Adipose tissue (tissue), 3 donors: Measurements from ENCODE around the gene RNF144B. TPM values are rescaled to one million over a fixed set of nuclear protein-coding genes. Genes with fewer than 3 reads are reported as not detected.

Experiments
- H3K27ac ChIP-seq: one replicate; pipeline ENCODE4 v1.5.1; 2013; ENCODE audit warnings: low read depth, low read length
- WGBS, 3 donors: extraction: QIAGEN DNeasy Blood & Tissue Kit; methylation state at CpG; one replicate each; pipeline ENCODE4 v1.1.7; 2013; 5-methylcytosine and 5-hydroxymethylcytosine counted together
- polyA plus RNA-seq, 3 donors: library from polyadenylated mRNA; stranded (reverse); fragments of 200-250 nt; gene quantifications; one replicate each; pipeline ENCODE4 v1.2.3, GENCODE V29; 2013
- donor health status: healthy with polysubstance abuse.
- donor health status: Bipolar disorder and iron deficiency.
- donor health status: healthy.

Gene RNF144B
- polyA plus RNA-seq, 3 donors: 2.1 to 16.5 (median 12.7) TPM

DNA sequence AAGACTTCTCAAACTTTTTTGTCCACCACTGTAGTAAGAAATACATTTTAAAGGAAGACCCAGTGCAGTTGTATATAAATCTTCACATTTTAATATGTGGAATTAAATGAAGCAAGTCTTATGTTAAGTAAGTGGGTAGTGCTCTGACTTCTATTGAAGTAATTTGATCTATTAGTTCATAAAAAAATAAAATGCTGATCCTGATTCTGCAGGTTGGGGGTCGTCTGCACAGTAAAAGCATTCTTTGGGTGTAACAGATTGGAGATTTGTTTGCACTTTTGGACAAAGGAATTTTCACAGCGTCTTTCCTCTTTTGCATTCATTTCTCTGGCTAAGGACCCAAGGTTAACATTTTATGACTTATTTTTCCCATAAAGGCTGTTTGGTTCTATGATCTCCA, 106.8 kb downstream of the RNF144B start:
- H3K27ac ChIP-seq: no peak overlapping the region
- 13 to 47% (median 46%) methylated on average over 2 of the region's 2 CpGs for WGBS, 3 donors

DNA sequence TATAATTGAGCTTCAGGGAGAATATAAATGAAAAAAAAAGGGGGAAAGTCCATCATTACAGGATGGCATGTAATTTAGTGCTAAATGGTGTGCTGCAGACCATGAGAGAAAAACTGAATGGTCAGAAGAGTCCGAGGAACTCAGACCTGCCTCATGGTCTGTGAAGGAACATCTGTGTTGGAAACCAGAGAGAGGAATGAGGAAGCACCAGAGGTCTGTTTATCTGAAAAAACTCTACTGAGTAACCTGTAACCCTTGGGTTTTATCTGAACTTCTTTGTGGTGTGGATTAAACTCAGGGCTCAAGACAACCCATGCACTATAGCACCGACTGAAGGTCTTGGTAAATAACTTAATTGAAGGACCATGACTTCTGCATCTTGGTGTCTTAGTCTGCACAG, 108.1 kb downstream of the RNF144B start:
- no peak overlapping the region for H3K27ac ChIP-seq
- WGBS, 3 donors: 36 to 66% (median 56%) methylated on average over 2 of the region's 2 CpGs

DNA sequence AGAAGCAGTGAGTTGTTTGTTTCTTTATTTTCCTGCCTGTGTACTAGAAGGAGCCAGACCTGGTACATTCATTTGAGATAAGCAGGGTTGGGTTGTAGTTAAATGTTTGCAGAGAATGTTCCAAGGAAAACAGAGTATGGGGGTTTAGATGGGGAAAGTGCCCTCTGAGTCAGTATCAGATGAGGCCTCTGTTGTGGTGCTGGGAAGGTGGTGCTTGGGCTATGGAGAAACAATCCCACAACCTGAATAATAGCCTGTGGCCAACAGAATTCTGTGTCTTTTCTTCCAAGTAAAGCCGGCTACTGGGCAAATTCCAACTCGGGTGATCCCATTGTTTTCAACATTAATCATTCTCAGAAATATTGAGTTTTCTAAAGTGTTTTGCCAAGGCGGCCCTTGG, 109.3 kb downstream of the RNF144B start:
- no peak overlapping the region for H3K27ac ChIP-seq
- 77 to 83% (median 82%) methylated on average over 3 of the region's 3 CpGs for WGBS, 3 donors

DNA sequence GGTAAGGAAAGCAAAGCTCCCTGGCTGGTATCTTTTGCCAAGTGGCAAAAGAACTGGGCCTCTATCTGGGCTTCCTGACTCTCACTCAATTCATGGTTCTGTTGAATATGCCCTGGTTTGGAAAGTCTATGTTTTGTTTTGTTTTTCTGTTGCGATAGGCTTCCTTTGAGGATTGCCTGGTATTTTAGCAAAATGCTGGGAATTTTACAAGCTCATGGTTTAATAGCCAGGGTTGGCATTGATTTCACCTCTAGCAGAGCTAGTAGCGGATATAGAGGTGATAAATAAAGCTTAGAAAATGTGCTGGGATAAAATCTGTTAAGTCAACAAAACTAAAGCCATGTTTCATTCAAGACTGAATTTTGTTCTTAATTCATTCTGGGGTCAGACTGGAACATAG, 109.9 kb downstream of the RNF144B start:
- 74 to 93% (median 93%) methylated on average over 2 of the region's 2 CpGs for whole genome bisulfite sequencing, 3 donors
- H3K27ac ChIP-seq: no peak overlapping the region

DNA sequence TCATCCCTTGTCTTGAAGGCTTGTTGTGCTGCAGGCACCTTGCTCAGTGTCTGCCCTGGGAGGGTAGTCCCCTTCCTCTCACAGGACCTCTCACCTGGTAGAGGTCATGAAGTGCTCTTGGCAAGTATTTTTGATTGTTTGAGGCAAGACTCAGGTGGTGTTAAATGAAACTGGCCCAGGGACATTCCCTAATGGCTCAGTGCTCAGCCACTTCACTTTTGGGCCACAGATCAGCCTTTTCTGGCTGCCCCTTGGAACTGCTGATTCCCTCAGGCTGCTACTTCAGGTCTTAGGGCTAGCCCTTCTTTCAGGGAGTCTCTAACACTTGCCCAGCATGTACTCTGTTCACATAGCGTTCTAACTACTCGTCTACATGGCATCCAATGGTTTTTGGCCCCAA, 111.3 kb downstream of the RNF144B start:
- 45 to 86% (median 84%) methylated on average over 2 of the region's 2 CpGs for WGBS, 3 donors

DNA sequence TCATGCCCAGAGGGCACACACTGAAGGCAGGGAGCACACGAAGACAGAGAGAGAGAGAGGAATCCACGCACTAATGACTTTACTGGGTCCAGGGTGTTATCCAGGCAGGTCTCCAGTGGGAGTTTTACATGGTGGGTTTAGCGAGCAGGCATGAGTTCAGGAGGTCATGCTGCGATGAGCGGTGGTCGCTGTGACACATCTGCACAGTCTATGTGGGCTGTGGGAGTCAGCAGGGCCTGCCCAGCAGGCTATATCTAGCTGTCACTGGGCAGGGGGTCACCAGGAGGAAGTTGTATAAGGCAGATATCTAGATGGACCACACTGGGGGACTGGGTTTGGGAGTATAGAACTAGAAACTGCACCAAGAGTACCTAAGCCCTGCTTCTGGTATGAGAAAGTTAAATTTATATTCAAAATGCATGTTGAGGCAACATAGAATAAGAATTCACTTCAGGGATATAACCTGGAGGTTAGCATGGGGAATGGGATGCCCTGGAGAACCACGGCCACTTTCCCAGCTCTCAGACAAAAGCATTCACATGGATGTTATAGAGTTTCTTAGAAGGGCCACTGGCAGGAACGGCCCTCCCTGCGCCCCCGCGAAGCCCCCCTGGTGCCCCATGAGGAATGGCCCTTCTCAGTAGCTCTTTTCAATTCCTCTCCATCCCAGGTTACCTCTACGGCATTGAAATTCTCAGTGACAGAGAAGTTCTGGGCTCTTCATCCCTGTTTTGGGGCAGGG, 113.9 kb downstream of the RNF144B start:
- H3K27ac ChIP-seq: no peak overlapping the region
- WGBS, 3 donors: 84 to 98% (median 86%) methylated on average over 12 of the region's 12 CpGs

More for the DNA sequence above, 111.3 kb downstream of the RNF144B start:
- H3K27ac ChIP-seq: no peak overlapping the region

DNA sequence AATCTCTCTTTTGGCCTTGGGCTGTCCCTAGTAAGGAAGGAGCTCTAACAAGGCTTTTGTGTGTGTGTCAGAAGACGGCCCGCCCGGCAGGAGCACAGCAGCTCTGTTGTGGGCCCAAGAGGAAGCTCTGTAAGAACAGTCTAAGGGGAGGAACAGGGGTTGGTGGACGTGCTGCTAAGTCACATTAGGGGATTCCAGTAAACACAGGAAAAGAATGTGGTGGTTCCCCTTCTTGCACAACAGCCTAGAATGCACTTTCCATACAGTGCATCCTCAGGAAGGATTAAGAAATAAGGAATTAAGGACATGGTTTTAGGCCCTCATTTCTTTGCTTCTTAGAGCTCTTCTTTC, 114.5 kb downstream of the RNF144B start:
- no peak overlapping the region for H3K27ac ChIP-seq
- 31 to 76% (median 37%) methylated on average over 4 of the region's 4 CpGs for WGBS, 3 donors

DNA sequence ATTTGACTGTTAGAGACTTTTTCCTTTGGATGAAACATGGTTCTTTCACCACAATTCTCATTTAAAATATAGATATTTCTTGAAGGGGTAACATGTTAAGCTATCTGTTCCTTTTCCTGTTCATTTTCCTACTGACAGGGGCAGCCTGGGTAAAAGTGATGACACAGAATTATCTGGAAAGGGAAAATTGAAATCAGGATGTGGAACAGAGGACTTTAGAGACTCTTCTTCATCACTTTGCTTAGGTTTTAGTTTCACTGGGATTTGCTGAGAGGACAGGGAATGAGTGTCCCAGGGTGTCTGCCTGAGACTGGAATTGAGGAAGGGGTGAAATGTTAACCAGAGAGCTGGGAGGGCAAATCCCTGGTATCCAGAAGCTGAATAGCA, 116.0 kb downstream of the RNF144B start:
- no peak overlapping the region for H3K27ac ChIP-seq

DNA sequence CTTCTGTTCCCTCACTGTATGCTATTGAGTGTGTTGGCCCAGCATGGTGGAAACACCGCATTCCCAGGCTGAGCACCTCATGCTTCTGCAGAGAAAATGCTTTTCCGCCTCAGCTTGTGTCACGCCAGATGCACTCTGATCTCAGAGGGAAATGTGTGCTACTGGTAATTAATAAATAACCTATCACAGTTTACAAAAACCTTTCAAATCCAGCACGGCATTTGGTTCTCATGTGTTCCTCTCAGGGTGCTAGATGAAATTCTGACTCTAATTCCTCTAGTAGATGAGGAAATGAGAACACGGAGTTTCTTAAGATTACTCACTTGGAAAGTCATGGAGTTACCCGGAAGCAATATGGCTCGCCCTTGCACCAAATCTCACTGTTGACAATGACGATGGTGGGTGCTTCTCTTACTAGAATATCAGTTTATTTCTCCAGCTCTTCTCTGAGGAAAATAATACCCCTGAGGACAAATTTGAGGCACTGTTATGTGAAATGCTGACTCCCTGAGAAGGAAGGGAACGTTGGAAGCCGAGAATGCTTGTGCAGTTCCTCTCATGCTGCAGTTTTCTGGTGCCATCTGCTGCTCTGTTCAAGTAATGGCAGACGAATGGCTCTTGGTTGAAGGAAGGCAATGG, 116.6 kb downstream of the RNF144B start:
- H3K27ac ChIP-seq: no peak overlapping the region
- WGBS, 3 donors: 22 to 39% (median 35%) methylated on average over 11 of the region's 11 CpGs

DNA sequence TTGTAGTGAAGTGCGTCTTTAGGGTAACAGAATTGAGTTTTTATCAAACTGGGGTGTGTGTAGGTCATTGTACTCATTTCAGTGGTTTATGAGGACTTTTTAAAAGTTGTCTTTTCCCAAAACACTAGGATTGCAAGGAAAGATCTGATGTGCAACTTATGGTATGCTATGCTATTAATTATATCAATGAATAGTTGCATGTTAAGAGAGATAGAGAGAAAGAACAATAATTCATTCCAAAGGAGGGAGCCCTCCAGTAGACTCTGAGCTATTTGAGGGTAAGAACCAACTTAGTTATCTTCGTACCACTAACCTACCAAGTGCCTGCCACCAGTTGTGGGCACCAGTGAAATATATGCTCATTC, 117.1 kb downstream of the RNF144B start:
- 32 to 45% (median 34%) methylated on average over 2 of the region's 2 CpGs for WGBS, 3 donors
- H3K27ac ChIP-seq: no peak overlapping the region

DNA sequence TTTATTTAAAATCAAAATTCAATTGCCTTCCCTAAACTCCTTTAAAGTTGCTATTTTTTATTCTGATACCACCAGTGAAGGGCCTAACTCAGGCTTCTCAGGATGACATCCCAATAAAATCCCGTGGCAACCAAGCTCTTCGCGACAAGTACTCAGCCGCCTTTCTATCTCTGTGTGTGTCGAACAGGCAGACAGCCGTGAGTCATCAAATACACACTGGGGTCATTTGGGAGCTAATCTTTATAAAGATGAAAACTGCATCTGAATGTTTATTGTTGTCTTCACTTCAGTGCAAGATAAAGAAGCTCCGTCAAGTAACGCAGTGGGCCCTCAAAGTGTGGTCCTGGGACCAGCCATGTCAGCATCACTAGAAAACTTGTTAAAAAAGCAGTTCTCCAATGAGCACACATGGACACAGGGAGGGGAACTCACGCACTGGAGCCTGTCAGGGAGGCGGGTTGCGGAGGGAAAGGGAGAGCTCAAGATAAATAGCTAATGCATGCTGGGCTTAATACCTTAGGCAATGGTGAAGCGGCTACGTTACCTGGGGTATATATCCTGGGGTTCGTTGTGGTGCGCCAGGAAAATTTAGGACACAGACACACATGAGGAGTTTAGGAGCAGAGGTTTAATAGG, 119.3 kb downstream of the RNF144B start:
- 83 to 88% (median 86%) methylated on average over 15 of the region's 15 CpGs for WGBS, 3 donors
- H3K27ac ChIP-seq: no peak overlapping the region

DNA sequence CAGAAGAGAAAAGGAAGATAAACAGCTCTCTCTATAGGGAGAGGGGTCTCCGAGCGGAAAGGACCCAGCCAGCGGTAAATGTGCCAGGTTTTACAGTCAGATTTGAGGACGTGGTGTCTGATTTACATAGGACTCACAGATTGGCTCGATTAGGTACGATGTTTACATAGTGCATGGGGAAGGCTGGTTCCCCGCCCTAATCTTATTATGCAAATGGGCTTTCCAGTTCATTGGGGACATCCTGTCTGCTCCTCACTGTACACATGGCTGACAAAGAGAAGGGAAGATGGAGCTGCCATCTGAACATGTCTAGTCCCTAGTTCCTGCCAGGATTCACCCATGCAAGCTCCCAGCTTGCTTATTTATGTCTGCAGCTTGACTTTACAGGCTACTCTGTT, 119.9 kb downstream of the RNF144B start:
- 69 to 78% (median 73%) methylated on average over 7 of the region's 7 CpGs for WGBS, 3 donors
- no peak overlapping the region for H3K27ac ChIP-seq

DNA sequence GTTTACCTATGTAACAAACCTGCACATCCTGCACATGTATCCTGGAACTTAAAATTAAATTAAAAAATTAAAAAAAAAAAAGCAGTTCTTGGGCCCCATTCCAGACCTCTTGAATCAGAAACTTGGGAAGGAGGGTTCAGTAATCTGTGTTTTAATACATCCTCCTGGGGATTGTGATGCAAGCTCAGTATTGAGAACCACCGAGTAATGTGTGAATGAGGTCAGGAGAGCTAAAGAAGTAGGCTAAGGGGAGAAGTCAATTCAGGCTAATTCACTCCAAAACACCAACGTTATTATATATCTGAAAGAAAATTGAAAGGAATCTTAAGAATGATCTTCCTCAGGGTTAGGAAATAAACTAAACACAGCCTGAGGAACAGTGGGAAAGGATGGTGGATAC, 120.4 kb downstream of the RNF144B start:
- H3K27ac ChIP-seq: no peak overlapping the region
- WGBS, 3 donors: 33 to 74% (median 41%) methylated on average over 2 of the region's 2 CpGs

DNA sequence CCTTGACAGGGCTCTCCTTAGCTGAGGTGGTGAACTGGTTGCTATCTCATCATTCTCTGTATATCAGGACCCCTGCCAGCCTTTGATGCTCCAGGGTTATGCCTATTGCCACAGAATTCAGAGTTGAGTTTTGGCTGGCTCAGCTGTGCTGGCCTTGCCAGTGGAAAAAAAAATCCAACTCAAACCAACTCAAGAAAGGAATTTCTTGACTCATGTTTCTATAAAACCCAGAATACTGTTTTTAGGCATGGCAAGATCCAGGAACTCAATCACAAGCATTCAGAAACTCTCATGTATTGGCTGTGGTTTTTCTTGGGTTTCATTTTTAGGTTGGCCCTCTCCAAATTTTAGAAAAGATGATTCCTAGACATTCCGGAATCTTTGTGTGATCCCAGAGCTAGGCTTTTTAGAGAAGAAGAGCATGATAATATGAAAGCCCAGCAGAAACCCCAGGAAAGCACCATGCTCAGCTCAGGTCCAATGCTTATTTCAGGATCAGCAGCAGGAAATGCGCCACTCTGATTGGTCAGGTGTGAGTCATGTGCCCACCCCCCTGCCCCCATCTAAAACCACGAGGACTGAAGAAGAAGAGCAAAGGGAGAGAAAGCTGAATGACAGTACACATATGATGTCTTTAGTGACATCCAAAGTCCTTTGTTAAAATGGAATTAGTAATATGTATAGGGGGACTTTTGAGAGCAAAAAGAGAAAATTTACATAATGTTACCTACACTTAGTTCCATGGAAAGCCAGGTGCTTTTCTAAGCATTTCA, 122.9 kb downstream of the RNF144B start:
- 76 to 87% (median 83%) methylated on average over 3 of the region's 3 CpGs for WGBS, 3 donors

DNA sequence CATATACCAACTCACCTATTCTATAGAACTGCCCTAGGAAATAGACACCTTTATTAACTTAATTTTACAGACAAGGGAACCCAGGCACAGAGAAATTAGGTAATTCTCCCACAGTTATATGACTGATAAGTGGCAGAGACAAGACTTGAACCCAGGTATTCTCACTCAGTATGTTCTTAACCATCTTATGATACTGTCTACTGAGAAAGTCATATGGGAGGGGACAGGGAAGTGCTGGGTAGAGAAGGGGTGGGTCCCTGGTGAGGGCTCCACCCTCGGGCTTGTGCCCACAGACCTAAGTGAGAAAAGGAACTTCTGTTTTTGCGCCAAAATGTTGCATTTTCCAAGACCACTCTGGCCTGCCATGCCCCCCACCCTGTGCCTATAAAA, 123.5 kb downstream of the RNF144B start:
- H3K27ac ChIP-seq: no peak overlapping the region
- WGBS, 3 donors: 69 to 85% (median 78%) methylated on average over 2 of the region's 2 CpGs

More for the DNA sequence above, 122.9 kb downstream of the RNF144B start:
- no peak overlapping the region for H3K27ac ChIP-seq

DNA sequence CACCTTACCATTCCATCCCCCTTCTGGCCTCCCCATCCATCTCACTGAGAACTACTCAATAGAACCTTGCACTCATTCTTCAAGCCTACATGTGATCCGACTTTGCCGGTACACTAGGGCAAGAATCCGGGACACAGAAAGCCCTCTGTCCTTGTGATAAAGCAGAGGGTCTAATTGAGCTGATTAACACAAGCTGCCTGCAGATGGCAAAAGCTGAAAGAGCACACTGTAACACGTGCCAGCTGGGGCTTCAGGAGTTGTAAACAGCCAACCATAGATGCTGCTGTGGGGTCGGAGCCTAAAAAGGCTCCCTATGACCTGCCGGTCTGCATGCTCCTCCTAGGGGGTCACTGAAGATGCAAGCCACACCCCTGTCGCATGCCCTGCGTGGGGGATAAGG, 124.1 kb downstream of the RNF144B start:
- WGBS, 3 donors: 78 to 83% (median 83%) methylated on average over 8 of the region's 8 CpGs
- H3K27ac ChIP-seq: no peak overlapping the region

DNA sequence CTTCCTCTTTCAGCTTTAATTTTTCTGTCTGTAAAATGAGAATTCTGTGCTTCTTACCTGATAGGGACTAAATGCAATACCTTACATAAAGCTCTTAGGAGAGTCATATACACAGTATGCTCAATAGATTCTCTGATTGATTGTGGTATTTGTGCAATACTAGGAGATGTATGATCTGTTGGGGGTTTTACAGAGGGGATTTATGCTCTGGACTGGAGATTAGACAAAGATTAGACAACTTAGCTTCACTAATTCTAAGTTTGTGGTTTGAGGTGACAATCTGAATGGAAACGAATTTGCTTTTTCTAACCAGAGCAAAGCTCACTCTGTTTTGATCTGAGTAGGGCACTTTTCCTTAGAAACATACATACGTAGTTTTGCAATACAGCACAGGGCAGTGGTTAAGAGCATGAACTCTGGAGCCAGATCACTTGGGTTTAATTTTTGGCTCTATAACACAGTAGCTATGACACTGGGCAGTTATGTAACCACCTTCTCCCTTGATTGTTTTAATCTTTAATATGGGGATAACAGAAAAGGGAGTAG, 126.2 kb downstream of the RNF144B start:
- H3K27ac ChIP-seq: no peak overlapping the region
- 49 to 76% (median 55%) methylated on average over 2 of the region's 2 CpGs for WGBS, 3 donors

DNA sequence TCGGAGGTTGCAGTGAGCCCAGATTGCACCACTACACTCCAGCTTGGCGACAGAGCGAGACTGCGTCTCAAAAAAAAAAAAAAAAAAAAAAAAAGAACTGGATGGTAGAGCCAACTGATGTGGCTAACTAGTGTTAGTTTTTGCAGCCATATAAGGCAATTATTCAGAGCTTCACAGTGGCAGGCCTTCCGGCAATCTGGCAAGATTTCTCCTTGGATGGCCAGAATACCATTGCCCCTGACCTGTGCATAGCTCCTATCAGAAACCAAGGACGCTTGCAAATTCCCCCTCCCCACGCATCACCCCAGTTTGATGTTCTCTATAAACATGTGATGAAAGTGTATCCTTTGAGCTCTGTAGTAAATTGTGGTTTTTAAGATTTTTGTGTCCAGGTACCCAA, 127.0 kb downstream of the RNF144B start:
- 89 to 93% (median 93%) methylated on average over 7 of the region's 7 CpGs for WGBS, 3 donors
- no peak overlapping the region for H3K27ac ChIP-seq

DNA sequence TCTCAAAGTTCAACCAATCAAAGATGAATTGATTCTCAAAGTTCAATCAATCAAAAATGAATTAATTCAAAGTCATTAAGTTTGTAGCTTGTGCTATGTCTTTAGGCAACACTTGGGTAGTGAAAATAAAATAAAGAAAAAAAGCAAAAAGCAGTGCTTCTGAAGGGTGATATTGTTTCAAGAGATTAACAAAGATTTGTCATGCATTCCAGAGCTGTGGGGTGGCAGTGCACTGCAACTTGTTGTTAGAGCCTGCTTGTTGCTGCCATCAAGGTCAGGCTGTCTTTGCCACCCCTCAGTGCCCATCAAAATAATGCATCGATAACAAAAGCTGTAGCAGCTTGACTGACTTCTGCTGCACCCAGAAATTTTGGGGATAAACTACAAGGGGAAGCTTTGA, 128.6 kb downstream of the RNF144B start:
- H3K27ac ChIP-seq: no peak overlapping the region
- WGBS, 3 donors: 21 to 88% (median 85%) methylated on average over 1 of the region's 1 CpG
